ENCODE data around the gene PPP5C.
"Not testable (repeated sequence)": the region's sequence is repeated elsewhere in the genome, so short reads cannot be mapped to it uniquely, and the experiment has no call there.

PPP5C gene

GRCh38 chr19:46435009-46435408, 88.1 kb downstream of the PPP5C start:
- no peak for DNase-seq (ENCODE audit: low read depth)

- DNase-seq (ENCODE audit: low read depth): not testable (repeated sequence)
Observed at GRCh38 chr19:46435689-46436088, 88.8 kb downstream of the PPP5C start.
